ENCODE results near the gene PRRX1.

DNA sequence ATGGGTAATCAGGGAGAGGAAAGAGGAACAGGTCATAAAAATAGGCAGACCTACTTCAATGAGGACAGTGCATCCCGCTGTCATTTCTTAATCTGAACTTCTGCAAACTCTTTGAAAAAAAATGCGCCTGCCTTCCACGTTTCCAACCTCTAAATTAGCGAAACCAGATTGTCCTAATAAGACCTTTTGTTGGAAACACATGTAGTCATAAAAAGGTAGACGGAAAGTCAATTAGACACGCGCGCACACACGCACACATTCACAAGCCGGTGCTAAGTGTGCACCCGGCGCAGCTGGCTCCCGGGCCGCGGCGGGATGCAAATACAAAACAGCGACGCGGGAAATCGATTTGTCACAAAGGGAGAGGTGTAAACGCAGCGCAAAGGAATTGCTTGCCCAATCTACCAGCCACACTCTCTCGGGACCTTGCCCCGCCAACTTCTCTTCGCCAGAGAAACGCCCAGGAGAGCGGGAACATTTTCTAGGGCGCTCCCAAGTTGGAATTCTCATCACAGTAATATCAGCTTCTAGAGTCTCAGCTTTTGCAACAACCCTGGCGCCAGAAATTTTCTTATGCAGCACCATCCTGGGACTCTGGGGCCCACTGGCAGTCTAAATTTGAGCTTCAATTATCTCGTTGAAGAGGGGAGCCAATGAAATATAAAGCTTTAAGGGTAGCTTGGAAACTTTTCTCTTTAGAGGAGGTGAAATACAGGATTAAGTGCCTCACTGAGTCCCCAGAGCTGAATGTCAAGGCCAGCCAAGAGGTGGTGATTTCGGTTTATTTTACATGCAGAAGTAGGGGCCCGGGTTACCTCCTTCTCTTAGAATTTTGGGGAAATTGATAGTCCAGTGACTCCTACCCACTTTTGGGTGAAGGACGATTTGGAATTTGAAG is 4.5 kb downstream of the PRRX1 start:
- no peak for TF ChIP-seq BHLHE40 (IDR thresholded peaks at IDR 0.05; ENCODE audit: borderline replicate concordance)
- TF ChIP-seq ZNF384 (IDR thresholded peaks at IDR 0.05): no peak
- TF ChIP-seq ELF4 (IDR thresholded peaks at IDR 0.05): no peak
- no peak for TF ChIP-seq L3MBTL2 (conservative IDR thresholded peaks at IDR 0.05)
- no peak for TF ChIP-seq TARDBP (IDR thresholded peaks at IDR 0.05)
- no peak for TF ChIP-seq FOXK2 (IDR thresholded peaks at IDR 0.05)
- no peak for TF ChIP-seq FOXM1 (IDR thresholded peaks at IDR 0.05; ENCODE audit: borderline replicate concordance)
- TF ChIP-seq, protein P1, sequence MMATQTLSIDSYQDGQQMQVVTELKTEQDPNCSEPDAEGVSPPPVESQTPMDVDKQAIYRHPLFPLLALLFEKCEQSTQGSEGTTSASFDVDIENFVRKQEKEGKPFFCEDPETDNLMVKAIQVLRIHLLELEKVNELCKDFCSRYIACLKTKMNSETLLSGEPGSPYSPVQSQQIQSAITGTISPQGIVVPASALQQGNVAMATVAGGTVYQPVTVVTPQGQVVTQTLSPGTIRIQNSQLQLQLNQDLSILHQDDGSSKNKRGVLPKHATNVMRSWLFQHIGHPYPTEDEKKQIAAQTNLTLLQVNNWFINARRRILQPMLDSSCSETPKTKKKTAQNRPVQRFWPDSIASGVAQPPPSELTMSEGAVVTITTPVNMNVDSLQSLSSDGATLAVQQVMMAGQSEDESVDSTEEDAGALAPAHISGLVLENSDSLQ (IDR thresholded peaks at IDR 0.05): no peak
- no peak for TF ChIP-seq SP1 (IDR thresholded peaks at IDR 0.05)
- no peak for TF ChIP-seq SUZ12 (IDR thresholded peaks at IDR 0.05)
- no peak for TF ChIP-seq FOXA1 (IDR thresholded peaks at IDR 0.05)

All from HEK293T (cell line).